CD4-positive, alpha-beta T cell treated with Interleukin-21 for 1 hour (primary cell): Measurements from ENCODE around the gene C14orf132.

Experiments
- DNase-seq: peaks from one replicate; pipeline ENCODE4 v3.0.0-alpha.2; 2020

Gene C14orf132

DNA sequence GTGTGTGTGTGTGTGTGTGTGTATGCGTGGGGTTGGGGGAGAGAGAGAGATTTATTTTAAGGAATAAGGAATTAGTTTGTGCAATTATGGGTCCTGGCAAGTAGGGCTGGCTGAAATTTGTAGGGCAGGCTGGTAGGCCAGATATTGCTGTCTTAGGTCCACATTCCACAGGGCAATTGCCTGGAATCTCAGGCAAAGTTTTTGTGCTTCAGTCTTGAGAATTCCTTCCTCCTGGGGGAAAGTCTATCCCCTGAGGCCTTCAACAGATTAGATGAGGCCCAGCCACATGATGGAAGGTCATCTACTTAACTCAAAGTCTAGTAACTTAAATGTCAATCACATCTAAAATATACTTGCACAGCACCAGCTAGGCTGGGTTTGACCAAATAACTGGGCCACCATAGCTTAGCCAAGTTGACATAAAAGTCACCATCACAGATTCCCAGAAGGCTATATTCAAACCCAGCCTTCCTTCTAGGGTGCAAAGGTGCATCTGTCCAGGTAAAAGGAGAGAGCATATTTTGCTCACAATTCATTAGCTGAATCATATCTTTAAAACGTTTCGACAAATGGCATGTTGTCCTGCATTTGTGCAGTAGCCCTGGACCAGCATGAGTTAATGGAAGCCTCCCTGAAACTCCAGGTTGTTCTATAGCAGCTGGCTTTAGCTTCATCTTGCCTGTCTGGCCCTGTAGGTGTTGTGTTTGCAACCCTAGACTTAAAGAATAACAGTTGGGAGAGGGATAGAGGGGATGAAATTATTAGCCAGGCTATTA is 63.1 kb downstream of the C14orf132 start:
- DNase-seq = no peak

- DNase-seq = no peak
Measured at GRCh38 chr14:96103075-96103474, 63.9 kb downstream of the C14orf132 start.

DNA sequence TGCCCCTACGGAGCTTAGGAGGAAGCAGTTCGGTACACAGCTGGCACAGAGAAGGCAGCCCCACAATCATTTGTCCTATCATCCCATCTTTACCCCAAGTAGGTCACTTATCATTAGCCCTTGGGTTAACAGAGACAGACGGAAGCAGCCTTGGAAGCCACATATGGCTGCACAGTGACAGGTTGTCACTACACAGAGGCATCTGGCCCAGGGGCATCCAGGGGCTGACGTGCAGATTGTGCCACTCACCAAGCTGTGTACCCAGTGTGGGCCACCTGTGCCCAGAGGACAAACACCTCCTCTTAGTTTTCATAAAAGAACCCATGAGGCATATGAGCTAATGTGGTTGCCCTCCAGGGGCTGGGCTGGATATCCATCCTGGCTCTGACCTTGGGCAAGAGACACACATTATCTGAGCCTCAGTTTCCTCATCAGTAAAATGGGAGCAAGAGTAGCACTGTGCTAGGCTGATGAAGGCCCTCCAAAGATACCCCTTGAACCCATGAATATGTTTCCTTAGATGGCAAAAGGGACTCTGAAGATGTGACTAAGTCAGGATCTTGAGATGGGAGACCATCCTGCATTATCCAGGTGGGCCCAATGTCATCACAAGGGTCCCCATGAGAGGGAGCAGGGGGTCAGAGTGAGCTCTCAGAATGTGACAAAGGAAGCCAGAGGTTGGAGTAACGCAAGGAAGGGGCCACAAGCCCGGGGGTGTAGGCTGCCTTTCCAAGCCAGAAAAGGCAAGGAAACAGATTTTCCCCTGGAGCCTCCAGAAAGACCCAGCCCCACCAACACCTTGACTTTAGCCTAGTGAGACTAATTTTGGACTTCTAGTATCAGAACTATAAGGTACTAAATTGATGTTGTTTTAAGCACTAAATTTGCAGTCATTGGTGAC is 64.6 kb downstream of the C14orf132 start:
- no peak for DNase-seq

DNA sequence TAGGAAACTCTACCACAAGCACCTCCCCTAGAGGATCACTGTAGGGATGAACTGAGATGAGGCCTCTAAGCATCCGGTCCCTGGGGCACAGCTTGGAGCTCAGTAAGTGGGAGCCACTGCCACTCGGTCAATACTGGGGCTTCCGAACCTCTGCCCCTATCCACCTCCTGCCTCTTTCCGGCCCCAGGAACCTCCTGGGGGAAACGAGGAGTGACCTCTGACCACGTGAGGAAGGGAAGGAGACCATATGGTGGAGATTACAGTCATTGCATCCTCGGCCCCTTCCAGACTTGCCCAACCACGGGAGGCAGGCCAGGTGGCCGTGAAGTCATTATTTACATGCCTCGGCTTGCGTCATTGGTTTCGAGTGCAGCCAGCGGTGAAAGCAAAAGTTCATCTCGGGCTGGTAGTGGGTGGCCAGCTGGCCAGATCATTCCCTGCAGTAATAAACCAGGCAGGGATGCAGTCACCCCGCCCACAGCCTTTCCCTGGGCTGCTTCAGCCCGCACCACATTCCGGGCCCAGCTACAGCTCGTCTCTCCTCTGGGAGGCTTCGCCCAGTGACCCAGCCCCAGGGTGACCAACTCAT is 65.4 kb downstream of the C14orf132 start:
- no peak for DNase-seq

DNA sequence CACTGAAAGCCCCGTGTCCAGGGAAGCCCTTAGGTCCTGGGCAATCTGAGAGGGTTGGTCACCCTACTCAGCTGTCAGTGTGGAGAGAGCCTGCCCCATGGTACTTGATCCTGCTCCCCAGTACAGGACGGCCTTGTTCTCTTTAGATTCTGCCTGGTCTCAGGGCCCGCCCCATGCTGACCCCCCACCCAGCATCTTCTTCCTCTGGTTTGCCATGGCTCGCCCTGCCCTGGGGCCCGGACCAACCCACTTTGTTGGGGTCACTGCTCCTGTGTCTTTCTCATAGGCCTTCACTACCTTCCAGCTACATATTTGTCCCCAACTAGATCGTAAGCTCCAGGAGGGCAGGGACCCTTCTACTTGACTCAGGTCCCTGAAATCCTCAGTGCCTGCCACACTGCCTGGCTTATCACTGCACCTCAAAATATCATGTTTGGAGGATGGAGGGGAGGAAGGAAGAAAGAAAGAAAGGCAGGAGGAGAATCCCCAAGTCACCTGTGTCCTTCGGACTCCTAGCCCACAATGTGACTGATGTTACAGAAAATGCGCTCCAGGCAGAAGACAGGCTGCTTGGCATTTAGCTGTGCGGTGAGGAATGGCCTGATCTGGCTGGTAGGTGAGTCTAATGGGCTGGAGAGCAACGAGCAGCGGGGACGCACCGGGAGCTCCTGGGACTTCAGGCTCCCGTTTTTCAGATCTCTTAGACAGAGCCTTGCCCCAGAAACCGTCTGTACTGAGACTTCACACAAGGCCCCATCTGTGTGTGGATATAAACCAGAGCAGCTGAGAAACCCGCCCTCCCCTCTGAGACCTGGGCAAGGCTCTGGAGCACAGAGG is 66.1 kb downstream of the C14orf132 start:
- no peak for DNase-seq

DNA sequence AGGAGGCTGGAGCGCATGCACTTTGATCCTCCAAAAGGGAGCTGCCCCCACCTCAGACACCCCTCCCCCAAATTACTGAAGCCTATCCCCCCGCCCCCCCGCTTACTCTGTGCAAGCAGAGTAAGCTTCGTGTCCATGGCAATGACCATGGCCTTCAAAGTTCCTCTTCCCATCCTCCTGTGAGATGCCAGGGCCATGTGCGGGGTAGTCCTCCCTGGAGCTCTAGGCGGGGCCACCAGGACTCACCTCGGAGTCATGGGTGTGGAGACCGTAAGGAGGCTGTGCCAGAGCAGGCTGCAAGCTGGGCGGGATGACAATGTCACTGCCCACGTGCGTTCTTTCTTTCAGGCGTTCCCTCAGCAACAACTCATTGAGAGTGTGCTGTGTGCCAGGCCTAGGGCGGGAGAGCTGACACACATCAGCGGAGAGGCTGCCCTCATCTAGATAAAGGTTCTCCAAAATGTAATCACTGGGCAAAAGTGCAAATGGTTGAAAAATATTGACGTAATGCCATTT is 66.8 kb downstream of the C14orf132 start:
- DNase-seq = no peak

- DNase-seq = no peak
Measured at GRCh38 chr14:96106891-96107290, 67.7 kb downstream of the C14orf132 start.

- no peak for DNase-seq
Measured at GRCh38 chr14:96108061-96108795, 69.1 kb downstream of the C14orf132 start.

- no peak for DNase-seq
Measured at GRCh38 chr14:96108911-96109310, 69.7 kb downstream of the C14orf132 start.

DNA sequence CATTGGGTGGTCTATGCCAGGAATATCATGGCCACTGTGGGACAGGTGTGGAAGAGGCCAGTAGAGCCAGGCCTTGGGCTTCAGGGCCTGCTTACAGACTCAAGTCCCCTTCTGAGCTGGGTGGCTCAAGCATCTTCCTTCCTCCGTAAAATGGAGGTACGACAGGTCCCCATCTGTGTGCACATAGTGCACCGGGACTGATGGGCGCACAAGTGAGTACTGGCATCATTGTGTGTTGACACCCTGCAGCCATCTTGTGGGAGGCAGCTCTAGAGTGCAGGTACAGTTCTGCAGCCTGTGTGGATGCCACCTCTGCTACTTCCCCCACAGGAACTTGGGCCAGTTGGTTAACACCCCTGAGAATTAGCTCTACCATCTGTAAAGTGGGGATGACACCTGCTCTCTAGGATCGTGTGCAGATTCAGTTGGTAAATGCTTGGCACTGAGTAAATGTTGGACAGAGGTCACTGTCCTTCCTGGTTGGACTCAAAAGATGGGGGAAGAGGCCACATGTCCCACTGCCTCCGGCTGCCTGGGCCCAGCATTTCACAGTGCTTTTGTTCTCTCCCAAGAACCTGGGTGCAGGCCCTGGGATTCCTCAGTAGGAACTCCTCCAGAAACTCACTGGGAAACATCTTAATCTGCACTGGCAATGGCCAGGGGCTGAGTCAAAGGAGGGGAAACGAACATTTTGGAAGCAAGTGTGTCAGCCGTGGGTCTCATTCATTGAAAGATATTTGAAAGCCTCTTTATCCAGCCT is 70.6 kb downstream of the C14orf132 start:
- DNase-seq = no peak

GRCh38 chr14:96112032-96112431 is 72.9 kb downstream of the C14orf132 start:
- no peak for DNase-seq

DNA sequence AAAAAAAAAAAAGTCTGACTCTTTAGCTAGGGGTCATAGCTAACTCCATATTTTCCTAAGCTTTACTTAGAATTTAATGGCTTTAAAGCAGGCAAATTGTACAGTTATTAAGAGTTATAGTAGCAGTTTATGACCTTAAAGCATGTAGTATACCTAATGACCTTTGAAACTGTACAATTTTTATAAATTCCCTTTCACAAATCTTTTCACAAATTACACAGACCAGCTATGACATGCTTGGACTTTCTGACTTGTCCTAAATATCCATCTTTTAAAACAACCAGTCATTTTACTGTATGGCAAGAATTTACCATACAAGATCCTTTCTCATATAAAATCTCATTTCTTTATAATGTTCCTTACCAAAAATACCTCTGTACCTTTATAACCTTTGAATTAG is 74.8 kb downstream of the C14orf132 start:
- no peak for DNase-seq

GRCh38 chr14:96117101-96117897 is 78.1 kb downstream of the C14orf132 start:
- no peak for DNase-seq

GRCh38 chr14:96117960-96118359 is 78.8 kb downstream of the C14orf132 start:
- DNase-seq = no peak

- no peak for DNase-seq
Measured at GRCh38 chr14:96118391-96118790, 79.2 kb downstream of the C14orf132 start.

DNA sequence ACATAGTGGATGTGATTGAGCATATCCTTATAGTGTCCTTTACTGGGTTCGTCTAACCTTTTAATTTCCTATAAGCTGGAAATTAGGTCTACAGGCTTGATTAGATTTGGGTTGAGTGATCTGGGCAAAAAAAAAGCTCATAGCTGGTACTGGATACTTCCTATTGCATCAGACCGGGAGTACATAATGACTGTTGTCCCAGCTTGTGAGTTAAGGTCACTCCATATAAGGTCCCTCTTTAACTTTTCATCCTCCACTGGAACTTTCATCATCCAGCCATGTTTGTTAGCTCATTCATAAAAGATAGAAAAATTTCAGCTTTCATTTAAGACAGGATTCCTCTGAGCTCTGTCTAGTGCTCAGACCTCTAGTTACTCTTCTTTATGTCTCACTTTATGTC is 80.8 kb downstream of the C14orf132 start:
- DNase-seq = no peak

- DNase-seq = no peak
Measured at GRCh38 chr14:96120392-96120791, 81.2 kb downstream of the C14orf132 start.

DNA sequence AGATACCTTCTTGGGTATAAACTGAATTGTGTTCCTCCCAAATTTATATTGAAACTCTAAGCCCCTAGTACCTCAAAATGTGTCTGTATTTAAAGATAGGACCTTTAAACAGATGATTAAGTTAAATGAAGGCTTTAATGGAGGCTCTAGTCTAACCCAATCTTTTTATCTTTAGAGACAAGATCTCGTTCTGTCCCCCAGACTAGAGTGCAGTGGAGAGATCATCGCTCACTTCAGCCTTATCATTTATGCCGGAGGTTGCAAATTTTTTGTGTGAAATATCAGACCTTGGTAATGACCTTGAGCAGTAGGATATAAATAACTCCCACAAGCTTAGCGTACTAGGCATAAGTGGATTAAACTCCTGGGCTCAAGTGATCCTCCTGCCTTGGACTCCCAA is 81.8 kb downstream of the C14orf132 start:
- DNase-seq = no peak

GRCh38 chr14:96121660-96122395 is 82.7 kb downstream of the C14orf132 start:
- no peak for DNase-seq
